ENCODE data around the gene FPR1.

DNA sequence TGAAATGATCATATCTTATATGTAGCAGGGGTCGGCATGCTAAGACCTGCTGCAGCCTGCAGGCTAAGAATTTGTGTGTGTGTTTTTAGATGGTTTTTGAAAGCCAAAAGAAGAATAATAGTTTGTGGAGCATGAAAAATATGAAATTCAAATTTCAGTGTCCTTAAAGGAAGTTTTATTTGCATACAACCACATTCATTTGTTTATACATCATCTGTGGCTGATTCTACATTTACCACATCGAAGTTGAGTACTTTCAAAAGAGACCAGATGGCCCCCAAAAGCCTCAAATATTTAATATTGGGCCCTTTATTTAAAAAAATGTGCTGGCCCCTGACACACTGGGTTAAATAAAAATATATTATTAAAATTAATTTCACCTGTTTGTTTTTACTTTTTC is 29.2 kb downstream of the FPR1 start:
- no peak for TF ChIP-seq EZH2 (IDR thresholded peaks at IDR 0.05; ENCODE audit: insufficient read depth, poor library complexity, severe bottlenecking)
- no peak for TF ChIP-seq EZH2phosphoT487 (IDR thresholded peaks at IDR 0.05; ENCODE audit: insufficient read depth, low read depth)

All from GM23248 (cell line).